PC-9 (cell line): Measurements from ENCODE around the gene MRPL28.

Experiments
- EZH2 ChIP-seq: fragments of 200-600 bp; sonication (generic); IDR thresholded peaks from 2 replicates; pipeline ENCODE4 v1.8.0; 2017; ENCODE audit warnings: antibody characterized with exemption, low read depth
- TF ChIP-seq, protein P1 (sequence below): fragments of 200-600 bp; sonication (generic); conservative IDR thresholded peaks from 2 replicates; pipeline ENCODE4 v1.6.1; 2017; ENCODE audit warnings: mixed run types, antibody characterized with exemption, mild to moderate bottlenecking, moderate library complexity

- TF ChIP-seq, protein P1, sequence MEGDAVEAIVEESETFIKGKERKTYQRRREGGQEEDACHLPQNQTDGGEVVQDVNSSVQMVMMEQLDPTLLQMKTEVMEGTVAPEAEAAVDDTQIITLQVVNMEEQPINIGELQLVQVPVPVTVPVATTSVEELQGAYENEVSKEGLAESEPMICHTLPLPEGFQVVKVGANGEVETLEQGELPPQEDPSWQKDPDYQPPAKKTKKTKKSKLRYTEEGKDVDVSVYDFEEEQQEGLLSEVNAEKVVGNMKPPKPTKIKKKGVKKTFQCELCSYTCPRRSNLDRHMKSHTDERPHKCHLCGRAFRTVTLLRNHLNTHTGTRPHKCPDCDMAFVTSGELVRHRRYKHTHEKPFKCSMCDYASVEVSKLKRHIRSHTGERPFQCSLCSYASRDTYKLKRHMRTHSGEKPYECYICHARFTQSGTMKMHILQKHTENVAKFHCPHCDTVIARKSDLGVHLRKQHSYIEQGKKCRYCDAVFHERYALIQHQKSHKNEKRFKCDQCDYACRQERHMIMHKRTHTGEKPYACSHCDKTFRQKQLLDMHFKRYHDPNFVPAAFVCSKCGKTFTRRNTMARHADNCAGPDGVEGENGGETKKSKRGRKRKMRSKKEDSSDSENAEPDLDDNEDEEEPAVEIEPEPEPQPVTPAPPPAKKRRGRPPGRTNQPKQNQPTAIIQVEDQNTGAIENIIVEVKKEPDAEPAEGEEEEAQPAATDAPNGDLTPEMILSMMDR, result no peak
- TF ChIP-seq EZH2, result no peak
Measured at GRCh38 chr16:386641-387156, 16.4 kb upstream of the MRPL28 start.
